ENCODE measurements around the gene DUS3L.
A peak's percentile ranks its signal among the peaks of the same experiment; 100 is the strongest.

The DUS3L gene

DNA sequence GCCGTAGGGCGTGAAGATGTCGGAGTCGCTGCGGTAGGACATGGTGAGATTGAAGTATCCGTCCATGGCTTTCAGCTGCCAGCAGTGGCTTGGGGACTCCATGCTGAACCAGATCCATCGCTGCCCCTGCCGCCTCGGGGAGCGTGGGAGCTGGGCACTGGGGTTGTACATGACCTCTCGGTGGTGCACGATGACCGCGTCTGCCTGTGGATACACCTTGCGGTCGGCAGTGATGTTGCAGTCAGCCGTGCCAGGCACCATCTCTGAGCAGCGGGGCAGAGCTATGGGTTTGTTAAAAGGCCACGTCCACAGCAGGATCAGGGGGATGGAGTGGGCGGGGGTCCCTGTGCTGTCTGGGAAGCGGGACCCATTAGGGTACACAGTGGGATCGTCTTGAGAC is 41.1 kb upstream of the DUS3L start:
- in situ Hi-C loops (cut with HindIII; ENCODE audit: low sequenced_read_pairs), result no loop called here
- DNase-seq (ENCODE audit: low read depth), result no peak
- TF ChIP-seq, protein P1, sequence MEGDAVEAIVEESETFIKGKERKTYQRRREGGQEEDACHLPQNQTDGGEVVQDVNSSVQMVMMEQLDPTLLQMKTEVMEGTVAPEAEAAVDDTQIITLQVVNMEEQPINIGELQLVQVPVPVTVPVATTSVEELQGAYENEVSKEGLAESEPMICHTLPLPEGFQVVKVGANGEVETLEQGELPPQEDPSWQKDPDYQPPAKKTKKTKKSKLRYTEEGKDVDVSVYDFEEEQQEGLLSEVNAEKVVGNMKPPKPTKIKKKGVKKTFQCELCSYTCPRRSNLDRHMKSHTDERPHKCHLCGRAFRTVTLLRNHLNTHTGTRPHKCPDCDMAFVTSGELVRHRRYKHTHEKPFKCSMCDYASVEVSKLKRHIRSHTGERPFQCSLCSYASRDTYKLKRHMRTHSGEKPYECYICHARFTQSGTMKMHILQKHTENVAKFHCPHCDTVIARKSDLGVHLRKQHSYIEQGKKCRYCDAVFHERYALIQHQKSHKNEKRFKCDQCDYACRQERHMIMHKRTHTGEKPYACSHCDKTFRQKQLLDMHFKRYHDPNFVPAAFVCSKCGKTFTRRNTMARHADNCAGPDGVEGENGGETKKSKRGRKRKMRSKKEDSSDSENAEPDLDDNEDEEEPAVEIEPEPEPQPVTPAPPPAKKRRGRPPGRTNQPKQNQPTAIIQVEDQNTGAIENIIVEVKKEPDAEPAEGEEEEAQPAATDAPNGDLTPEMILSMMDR (IDR thresholded peaks at IDR 0.05; ENCODE audit: low read depth, low read length, missing control alignments), result no peak
- no peak overlapping the region for H3K4me3 ChIP-seq (ENCODE audit: low read depth, low read length)

DNA sequence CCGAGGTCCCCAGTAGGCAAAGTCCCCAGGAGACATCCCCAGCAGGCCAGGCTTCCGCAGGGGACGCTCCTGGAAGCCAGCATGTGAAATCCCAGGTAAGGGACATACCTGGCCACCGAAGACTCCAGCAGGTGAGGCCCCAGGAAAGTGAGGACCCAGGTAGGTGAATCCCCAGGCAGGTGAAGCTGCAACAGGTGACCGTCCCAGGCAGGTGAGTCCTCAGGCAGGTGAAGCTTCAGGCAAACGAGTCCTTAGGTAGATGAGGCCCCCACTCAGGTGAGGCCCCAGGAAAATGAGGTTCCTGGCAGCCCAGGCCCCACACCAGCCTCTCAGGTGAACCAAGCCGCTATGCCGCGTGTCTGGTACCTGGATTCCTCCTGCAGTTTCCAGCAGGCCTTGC is 40.2 kb upstream of the DUS3L start:
- in situ Hi-C loops (cut with HindIII; ENCODE audit: low sequenced_read_pairs), result no loop called here
- TF ChIP-seq, protein P1 (IDR thresholded peaks at IDR 0.05; ENCODE audit: low read depth, low read length, missing control alignments), result no peak
- no peak for DNase-seq (ENCODE audit: low read depth)
- H3K4me3 ChIP-seq (ENCODE audit: low read depth, low read length), result no peak overlapping the region

DNA sequence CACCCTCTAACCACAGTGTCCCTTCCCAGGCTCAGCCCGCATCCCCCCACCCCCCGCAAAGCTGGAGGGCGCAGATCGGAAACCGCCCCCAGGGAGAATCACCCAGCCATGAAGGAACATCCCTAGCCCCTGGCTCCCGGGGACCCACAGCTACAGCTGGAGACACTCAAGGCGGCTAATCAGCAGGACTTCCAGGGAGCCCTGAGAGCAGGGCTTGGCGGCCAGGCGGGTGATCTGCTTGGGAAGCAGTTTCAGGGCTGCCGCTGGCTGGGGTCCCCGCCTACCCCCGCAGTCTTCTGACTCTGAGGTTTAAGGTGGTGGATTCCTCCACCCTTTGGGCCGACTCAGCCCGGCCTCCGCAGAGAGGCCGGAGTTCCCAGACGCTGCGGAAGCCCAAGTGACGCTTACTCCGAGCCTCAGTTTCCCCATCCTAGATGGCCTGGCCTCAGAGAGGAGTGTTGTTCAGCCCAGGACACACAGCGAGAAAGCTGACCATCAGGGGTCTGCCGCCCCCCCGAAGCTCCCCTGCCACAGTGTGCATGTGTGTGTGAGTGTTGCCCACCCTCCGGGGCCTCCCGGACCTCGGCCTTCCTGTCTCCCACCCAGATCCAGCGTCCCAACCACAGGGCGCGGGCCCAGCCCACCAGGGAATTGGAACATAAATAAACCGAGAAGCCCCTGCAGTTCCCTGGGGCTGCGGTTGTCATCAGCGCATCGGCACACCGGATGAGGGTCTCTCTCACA is 38.8 kb upstream of the DUS3L start:
- in situ Hi-C loops (cut with HindIII; ENCODE audit: low sequenced_read_pairs), result no loop called here
- no peak overlapping the region for H3K4me3 ChIP-seq (ENCODE audit: low read depth, low read length)

DNA sequence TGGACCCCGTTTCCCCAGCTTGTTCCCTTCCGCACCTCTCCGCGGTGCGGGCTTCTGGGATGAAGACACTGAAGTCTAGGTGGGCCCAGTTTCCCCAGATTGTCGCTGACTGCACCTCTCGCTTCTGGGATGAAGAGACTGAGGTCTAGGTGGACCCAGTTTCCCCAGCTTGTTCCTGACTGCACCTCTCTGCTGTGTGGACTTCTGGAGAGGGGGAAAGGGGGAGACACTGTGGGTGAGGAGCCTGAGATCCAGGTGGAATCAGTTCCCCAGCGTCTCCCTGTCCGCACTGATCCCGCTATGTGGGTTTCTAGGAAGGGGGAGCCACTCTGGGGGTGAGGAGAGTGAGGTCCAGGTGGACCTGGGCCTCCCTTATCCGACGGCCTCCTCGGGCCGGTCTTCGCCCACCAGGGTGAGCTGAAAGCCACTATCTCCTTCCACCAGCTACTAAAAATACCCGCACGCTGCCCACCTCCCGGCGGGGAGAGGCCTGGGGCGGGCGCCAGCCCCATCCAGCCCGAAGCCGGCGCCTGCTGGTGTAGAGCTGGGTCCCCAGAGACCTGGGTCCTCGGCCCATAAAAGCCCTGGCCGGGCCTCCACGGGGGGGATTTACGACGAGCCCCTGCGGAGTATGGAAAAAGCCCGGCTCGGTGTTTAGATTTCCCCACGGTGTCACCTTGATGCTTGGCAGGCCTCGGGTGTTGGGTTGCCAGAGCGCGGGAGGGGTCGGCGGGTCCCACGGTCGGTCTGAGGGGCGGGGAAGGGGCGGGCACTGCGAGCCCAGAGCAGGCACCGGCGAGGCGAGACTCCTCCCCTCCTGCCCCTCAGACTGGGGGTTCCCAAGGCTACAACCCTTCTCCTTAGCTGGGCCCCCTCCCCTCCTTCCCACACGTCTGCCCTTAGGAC is 38.0 kb upstream of the DUS3L start:
- no peak for DNase-seq (ENCODE audit: low read depth)
- TF ChIP-seq, protein P1 (IDR thresholded peaks at IDR 0.05; ENCODE audit: low read depth, low read length, missing control alignments), result no peak
- in situ Hi-C loops (cut with HindIII; ENCODE audit: low sequenced_read_pairs), result no loop called here
- H3K4me3 ChIP-seq (ENCODE audit: low read depth, low read length), result peak overlapping the region; percentile 52

More for the DNA sequence above, 38.8 kb upstream of the DUS3L start:
- TF ChIP-seq, protein P1 (IDR thresholded peaks at IDR 0.05; ENCODE audit: low read depth, low read length, missing control alignments), result no peak
- no peak for DNase-seq (ENCODE audit: low read depth)

DNA sequence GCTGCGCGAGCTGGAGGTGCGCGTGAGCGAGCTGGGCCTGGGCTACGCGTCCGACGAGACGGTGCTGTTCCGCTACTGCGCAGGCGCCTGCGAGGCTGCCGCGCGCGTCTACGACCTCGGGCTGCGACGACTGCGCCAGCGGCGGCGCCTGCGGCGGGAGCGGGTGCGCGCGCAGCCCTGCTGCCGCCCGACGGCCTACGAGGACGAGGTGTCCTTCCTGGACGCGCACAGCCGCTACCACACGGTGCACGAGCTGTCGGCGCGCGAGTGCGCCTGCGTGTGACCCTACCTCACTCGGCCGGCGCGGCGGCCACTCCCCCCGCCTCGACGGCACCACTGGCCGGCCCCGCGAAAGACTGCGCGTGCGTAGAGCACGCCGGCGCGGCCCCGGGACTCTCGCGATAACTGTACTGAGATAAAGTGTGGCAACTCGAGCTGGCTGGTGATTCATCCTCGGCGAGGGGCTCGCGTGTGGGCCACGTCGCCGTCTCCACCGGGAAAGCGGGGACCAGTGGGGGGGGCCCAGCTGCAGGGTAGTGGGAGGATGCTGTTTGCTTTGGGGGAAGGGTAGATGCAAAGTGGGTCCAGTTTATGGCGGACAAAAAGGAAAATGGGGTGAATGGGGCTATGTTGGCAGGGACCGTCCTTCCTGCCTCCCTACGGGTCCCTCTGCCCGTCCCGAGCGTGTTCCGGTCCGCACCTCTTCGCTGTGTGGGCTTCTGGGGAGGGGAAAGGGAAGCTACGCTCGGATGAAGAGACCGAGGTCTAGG is 37.1 kb upstream of the DUS3L start:
- DNase-seq (ENCODE audit: low read depth), result peak; percentile 70
- TF ChIP-seq, protein P1 (IDR thresholded peaks at IDR 0.05; ENCODE audit: low read depth, low read length, missing control alignments), result no peak
- in situ Hi-C loops (cut with HindIII; ENCODE audit: low sequenced_read_pairs), result no loop called here
- H3K4me3 ChIP-seq (ENCODE audit: low read depth, low read length), result peak overlapping the region; percentile 52

DNA sequence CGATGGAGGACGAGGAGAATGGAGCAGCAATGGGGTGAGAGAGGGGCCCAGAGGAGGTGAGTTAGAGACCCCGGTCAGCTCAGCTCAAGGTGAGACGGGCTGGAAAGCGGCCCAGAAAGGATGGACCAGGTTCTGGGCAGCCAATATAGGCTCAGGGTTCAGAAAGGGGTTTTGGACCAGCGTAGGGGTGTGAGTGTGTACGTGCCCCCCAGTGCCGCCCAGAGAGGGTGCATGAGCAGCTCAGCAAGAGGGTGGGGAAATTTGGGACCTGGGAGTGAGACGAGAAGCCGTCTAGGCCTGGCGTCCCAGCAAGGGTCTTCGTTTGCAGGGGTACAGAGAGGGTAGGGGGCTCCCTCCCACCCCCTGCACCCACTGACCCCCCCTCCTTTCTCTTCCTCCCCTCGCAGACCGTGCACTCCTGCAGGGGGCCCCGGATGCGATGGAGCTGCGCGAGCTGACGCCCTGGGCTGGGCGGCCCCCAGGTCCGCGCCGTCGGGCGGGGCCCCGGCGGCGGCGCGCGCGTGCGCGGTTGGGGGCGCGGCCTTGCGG is 36.5 kb upstream of the DUS3L start:
- no peak for DNase-seq (ENCODE audit: low read depth)
- TF ChIP-seq, protein P1 (IDR thresholded peaks at IDR 0.05; ENCODE audit: low read depth, low read length, missing control alignments), result no peak
- peak overlapping the region; percentile 52 for H3K4me3 ChIP-seq (ENCODE audit: low read depth, low read length)
- in situ Hi-C loops (cut with HindIII; ENCODE audit: low sequenced_read_pairs), result no loop called here

Data from astrocyte of the cerebellum (primary cell).